ENCODE results near the gene MTPN.

The MTPN gene

DNA sequence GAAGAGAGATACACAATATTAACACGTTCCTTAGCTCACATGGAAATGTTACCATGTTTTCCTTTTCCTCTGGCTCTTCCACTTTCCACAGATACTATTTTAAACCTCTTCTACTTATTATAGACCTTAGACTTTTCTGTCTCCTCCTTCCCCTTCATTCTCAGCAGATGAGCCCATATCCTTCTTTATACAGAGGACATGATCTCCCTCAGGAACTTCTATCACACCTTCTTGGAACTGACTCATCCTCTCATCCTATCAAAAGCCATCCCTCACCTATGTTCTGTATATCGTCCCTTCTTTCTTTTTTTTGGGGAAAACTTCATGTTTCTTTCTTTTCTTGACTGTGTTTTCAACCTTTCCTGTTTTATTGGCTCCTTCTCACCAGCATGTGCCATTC, 20.8 kb downstream of the MTPN start:
- no peak for DNase-seq (ENCODE audit: low spot score)

DNA sequence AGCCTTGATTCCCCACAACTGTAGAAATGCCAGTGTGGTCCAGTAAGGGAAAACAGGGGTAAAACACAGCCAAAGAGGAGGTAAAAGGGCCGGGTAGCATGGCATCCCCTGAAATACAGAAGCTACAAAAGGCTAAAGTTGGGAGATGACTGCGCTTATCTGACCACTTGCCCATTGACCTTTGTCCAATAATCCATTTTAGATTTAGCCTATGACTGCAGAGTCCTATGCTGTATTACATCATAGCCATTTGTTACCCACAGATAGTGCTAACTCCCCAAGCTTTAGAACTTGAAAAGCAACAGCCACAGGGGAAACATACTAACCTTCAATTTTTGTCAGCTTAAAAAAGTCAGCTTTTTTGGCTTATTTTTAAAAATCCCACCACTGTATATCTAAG, 26.2 kb downstream of the MTPN start:
- DNase-seq (ENCODE audit: low spot score): no peak

DNA sequence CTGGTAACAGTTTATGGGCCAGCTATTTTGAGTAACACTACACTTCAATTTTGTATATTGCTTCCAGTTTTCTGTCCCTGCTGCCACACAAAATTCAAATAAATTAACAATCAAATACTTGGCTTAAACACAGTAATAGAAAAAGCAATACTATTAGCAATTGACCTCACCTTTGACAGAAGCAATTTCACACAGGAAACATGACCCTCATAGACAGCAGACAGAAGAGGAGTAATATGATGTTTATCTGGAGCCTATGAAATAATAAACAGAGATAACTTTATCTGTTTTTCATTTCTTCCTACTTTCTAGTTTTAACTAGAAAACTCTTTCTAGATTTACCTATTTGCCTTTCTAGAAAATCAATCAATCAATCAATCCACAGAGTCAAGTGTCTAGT, 26.7 kb downstream of the MTPN start:
- no peak for DNase-seq (ENCODE audit: low spot score)

DNA sequence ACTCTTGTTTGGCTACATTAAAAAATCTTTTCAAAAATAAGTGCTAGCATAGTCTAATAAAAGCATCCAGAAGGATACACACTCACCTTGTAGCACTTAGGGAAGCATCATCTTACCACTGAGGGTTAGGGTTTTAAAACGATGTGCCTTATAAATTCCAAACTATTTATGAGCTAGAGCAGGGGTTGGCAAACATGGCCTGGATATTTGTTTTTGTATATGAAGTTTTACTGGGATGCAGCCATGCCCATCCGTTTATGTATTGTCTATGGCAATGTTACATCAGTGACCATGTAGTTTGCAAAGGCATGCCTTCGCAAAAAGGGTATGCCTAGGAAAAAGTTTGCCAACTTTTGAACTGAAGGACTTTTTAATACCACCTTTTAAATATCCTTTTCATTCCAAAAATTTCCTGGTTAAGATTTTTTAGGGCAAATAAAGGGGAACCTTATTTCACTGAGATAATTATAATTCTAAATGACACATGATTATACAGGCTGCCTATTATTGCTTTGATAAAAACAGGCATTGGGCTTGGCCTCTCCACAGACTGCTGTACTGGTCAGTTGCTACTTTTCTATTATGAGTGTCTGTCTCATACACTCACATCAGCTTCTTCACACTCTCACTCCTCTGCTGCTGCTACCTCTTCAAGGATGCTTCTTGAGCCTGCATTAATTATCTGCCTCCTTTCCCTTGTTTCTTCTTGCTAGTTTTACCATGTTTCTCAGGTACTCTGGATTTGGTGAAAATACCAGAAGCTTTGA, 30.7 kb downstream of the MTPN start:
- no peak for DNase-seq (ENCODE audit: low spot score)

DNA sequence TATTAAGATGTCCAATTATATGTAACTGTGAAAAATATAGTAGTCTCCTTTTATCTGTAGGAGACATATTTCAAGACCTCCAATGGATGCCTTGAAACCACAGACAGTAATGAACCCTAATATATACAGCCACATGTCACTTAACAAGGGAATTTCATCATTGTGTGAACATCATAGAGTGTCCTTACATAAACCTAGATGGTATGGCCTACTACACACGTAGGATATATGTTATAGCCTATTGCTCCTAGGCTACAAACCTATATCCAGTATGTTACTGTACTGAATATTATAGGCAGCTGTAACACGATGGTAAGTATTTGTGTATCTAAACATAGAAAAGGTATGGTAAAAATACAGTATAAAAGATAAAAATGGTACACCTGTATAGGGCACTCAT, 32.4 kb downstream of the MTPN start:
- DNase-seq (ENCODE audit: low spot score): no peak

DNA sequence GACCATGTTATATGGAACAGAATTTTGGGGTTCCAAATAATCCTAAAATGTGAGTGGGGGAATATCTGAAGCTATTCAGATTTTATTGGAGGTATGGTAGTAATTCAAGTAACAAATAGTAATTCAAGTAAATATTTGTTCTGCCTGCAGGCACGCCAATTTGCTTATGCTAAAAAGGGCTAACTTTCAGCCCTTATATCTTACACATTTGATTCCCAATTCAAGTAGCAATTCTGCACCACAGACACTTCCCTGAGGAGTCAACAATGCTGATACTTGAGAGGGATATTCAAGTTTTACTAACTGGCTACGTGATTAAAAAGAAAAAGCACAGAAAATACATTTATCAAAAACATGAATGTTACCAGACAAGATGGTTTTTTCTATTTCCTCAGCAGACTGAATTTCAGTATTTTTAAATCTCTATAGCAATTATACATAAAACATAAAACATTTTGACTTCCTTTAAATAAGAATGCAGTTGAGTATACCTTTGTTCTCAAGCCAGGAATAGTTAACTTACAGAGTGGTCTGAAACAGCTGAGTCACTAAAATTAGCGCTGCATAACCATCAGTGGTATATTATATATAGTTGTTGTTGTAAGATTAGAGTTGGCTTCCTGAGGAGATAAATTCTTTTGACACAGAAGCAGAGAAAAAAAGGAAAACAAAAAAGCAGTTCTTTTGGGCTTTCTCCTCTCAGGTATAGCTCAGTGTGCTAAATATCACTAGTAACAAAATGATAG, 33.9 kb downstream of the MTPN start:
- DNase-seq (ENCODE audit: low spot score): no peak

DNA sequence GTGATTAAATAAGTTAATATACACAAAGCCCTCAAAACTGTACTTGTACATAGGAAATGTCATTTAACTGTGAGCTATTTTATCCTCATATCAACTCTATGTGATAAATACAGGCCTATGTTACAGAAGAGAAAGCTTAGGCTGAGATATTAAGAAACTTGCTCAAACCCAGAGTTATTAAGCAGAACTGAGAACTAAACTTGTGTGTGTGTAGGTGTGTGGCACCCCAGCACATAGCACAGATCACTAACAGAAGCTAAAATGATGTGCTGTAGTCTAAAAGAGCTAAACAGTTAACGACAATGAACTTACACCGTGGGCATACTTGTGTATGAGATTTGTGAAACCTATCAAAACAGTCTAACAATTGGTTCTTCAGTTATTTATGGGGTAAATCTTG, 34.5 kb downstream of the MTPN start:
- no peak for DNase-seq (ENCODE audit: low spot score)

DNA sequence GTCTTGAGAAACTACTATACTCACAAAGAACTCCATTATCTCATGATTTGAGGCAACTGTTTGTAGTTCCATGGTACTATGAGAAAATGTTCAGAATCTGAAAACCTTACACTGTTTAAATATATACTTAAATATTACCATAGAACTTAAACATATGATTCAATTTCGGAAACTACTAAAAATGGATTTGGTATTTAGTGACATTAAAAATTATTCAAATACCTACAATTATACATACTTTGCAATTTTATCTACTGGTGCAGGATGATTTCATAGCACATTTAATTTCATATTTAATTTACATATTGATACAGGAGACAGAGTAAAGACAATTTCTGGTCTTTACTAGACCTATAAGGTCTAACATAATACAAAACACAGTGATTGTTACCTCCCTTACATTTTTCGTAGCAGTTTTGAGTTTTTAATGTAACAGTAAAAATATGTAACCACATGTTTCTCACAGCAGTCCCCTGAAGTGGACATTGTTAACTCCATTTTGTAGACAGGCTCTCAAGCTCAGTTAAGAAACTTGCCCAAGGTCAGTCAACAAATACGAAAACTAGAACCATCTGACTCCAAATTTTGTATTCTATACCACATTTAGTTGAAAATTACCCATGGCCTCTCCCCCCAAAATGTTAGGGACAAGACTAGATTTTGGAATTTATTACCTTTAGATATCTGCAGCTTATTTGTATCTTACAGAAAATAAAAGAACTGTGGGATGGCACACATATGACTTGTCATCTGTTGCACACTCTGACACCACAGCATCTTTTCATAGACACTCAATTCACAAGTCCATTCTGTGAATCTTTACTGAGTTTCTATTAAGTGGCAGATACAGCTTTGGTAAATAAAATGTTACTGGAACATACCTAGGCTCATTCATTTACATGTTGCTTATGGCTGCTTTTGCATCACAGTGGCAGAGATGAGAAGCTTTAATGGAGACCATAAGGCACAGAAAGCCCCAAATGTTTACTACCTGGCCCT, 36.8 kb downstream of the MTPN start:
- DNase-seq (ENCODE audit: low spot score): no peak

DNA sequence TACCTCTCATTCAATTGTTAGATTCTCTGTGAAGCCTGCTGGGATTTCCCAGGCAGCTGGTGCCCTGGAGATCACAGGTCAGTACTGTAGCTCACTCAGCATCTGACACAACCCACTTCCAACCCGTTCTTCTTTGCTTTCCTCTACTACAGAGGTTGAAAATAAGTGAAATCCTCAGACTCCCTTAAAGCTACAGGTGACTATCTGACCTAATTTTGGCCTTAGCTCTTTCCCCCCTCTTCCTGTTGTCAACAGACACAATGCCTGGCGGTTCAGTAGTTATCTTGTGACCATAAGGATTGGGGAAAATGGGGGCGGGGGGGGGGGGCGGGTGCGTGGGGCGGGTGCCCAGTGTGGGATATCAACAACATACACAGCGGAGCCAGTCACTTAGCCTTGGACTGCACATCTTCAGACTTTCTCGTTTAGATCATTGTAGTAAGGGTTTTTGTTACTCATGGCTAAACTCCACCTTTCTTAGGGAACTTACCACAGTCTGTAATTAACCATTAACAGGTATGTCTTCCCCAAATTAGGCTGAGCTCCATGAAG, 37.8 kb downstream of the MTPN start:
- DNase-seq (ENCODE audit: low spot score): no peak

DNA sequence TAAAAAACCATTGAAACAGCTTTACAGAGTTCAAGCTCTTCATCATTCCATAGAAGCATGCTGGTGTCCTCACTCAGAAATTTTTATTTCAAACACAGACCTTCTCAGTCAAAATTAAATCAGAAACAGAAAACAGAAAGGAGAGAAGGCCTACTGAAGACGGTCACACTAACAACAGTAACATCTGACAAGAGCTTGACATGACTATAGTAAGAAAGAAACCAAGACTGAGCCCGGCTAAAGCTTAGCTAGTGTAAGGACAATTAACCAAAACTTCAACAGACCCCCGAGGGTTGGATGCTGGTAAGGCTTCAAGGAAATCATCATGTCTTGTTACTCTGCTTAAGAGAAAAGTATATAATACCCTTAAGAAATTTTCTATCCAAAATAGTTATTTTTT, 38.6 kb downstream of the MTPN start:
- no peak for DNase-seq (ENCODE audit: low spot score)

DNA sequence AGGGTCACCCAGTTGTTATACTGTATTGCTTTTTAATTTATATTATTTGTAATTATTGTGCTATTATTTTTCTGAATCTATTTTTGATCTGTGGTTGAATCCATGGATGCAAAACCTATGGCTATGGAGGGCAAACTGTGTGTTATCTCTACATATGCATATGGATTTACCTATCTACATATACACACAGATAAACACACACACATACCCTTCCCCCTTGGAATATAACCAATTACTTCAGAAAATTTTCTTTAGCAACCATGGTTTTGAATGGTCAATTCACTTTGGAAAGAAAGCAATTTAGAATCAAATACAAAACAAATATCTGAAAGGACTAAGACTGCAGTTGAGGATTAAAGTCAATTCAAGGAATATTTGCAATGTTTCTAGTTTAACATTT, 39.1 kb downstream of the MTPN start:
- DNase-seq (ENCODE audit: low spot score): no peak

DNA sequence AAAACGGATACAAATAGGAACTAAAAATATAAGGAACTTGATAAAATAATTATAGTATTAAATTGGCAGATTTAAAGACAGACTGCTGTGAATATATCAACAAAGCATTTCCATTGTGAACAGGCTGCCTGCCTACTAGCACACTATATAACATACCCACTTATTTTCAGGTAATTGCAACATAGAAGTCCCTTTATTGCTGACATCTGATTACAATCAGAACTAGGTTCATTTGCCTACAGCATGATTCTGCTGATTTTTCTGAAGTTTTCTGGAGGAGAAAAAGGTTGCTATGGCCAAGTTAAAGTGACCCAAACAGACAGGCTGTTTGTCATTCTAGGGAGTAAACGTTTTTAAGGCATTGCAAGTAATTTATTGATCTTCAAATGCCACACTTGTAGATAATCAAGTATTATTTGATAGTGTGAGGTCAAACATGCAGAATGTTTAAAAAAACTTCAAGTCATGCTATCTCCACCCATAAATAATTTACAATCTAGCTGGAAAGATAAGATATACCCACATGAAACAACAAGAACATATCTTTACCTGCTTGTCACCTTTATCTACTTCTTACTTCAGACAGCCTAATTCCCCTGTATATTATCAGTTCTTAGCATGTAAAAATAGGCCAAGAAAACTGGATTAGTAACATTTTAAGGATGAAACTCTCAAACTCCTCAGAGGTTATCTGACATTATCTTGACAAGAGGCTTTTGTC, 40.5 kb downstream of the MTPN start:
- no peak for DNase-seq (ENCODE audit: low spot score)

DNA sequence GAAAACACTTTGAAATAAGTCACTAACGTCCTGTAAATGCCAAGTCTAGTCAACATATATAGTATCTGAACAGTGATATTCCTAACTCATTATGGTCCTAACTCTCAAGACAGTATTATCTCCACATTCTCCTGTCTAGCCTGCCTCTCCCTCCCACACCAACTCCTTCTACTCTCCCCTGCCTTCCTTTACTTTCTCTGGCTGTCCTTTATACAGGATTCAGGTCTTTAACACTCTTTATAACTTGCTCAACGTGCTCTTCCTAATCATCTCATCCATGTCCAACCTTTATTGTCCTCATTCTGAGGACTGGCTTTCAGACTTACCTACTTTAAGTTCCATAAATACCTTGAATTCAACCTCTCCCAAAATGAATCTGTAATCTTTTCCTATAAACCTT, 42.5 kb downstream of the MTPN start:
- no peak for DNase-seq (ENCODE audit: low spot score)

DNA sequence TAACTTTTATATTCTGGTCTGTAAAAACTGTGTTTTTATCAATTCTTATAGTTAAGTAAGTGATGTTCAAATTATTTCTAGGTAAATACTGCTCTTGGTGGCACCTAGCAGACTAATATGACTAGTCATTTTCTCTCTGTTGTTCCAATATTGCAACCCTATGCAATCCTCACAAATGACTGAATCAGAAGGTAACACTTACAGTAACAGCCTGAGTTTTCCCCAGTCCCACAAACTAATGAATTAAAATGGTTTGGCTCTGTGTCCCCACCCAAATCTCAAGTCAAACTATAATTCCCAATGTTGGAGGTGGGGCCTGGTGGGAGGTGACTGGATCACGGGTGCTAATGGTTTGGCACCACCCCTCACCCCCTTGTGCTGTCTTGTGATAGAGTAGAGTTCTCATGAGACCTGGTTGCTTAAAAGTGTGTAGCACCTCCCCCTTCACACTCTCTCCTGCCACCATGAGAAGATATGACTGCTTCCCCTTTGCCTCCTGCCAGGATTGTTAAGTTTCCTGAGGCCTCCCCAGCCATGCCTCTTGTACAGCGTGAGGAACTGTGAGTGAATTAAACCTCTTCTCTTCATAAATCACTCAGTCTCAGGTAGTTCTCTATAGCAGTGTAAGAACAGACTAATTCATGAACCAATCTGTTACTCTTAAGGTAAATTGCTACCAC, 43.5 kb downstream of the MTPN start:
- DNase-seq (ENCODE audit: low spot score): no peak

DNA sequence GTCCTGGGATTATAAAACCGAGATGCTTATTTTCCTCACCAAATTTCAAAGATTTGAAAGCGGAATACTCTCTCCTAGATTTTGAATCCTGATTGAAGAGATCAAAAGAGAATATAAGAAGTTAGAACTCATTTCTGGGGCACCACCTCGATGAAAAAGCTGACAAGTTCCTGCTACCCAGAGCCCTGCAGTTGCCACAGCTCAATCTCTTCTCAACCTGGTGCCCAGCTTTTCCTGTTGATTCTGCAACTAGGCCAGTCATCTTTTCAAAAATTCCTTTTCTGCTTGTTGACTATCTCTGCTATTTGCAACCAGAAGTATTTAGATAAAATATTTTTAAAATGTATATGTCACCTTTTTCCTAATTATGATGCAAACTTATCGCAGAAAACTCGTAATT, 45.0 kb downstream of the MTPN start:
- DNase-seq (ENCODE audit: low spot score): peak; percentile 9

DNA sequence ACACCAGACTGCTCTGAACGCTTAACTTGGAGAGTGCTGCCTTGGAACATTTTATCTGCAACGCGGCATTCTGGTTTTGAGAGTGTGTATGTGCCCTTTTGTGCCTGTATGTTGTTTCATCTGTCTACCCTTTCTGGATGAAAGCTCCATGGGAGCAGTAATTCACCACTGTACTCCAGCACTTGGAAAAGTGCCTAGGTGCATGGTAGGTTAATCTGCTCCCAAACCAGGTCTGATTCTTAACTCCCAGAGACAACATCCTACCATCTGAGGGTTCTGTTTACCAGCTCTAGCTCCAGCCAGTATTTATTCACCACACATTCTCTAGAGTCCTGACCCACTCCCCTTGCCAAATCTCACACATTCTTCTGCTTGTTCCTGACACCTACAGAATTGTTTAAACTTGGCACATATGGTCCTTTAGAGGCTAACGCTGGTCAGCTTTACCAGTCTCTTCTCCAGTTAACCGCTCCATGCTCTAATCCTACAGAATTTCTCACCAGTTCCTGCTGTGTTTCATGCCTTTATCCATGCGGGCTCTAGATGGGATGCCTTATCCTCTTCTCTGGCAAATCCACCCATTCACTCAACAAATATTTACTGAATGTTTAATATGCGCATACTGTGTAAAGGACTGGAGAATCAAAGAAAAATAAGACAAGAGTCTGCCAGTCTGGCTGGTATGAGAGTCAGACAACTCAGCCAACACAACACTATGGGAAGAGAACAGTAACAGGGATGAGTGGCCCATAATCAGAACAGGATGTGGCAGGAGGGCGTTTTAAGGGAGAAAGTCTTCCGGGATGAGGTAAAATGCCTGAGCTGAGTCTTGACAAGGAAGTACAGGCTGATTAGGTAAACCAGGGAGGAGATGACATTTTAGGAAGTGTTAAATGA, 46.3 kb downstream of the MTPN start:
- peak; percentile 91 for DNase-seq (ENCODE audit: low spot score)

DNA sequence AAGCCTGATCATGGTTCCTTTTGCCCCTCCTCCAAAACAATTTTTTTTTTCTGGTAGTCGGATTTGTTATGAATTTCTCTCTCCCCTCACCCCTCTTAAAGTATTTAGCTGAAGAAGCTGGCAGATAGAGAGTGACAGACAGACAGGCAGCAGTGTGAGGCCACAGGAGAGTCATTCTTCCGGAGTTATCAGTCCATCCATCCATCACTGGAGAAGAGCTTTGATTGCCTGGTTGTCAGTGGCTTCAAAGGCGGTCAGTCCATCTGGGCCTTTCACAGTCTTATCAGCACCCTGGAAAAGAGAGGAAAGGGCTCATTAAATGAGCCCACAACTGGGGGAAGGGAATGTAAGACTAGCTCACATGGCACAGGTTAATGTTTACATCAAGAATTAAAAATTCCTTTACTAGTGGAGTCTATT, 47.4 kb downstream of the MTPN start:
- peak; percentile 43 for DNase-seq (ENCODE audit: low spot score)

DNA sequence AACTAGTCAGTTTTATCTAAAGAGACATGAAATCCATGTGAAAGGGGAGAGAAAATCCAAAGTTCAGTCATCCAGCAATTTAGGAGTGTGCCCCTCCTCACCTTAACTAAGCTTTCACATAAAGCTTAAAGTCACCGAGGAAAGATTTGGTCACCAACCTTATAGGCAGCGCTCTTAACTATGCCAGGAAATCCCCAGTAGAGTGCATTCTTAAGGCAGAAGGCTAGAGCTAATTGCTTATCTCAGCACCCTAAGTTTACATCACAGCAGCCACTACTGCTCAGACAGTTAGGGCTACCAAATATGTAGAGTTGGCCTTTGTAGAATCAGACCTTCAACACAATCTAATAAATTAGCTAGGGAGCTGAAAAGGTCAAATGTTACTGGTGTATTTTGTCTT, 47.9 kb downstream of the MTPN start:
- peak; percentile 31 for DNase-seq (ENCODE audit: low spot score)

DNA sequence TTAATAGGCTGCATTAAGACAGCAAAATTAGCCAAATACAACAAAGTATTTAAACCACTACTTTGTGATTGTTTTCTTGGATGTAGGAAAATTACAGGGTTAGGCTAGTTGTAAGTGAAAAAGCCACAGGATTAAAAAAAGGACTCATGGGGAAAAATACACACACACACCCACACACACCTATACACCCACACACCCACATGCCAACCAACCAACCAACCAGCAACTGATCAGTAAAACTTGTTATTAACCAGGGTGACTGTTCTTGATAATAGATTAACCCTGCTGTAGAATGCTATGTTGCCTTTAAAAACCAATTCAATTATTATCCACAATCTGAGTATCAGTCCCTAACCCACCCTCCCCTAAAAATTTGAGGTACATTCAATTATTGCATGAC, 49.0 kb downstream of the MTPN start:
- DNase-seq (ENCODE audit: low spot score): peak; percentile 55

DNA sequence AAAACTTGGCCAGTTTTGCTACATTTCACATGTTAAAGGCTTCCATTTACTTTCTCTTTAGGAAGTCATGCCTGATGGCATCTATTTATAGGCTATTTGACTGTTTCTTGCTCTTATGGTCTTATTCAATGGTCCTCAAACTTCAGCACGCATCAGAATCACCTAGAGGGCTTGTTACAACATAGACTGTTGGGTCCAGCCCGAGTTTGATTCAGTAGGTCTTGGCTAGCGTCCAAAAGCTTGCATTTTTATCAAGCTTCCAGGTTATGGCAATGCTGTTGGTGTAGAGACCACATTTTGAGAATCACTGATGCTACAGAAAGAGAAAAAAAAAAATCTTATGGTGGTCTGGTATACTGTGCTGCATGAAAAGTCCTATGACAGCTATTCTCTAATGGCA, 51.9 kb downstream of the MTPN start:
- DNase-seq (ENCODE audit: low spot score): no peak
